HepG2 (cell line): ENCODE results near the gene LITAFD. TPM values are rescaled to one million over a fixed set of nuclear protein-coding genes. Genes with fewer than 3 reads are reported as not detected.

Source experiments
- ATAC-seq: fragments of 200-7000 bp; cut with Tn5 transposase; 3 replicates; pipeline ENCODE4 v1.9.1; 2020; ENCODE audit warnings: mild to moderate bottlenecking, moderate library complexity
- BruUV-seq: library from RNA; stranded (reverse); fragments of 400-500 nt; replicated peaks from 2 replicates; lab custom pipeline; 2021; lab: Mats Ljungman, UMichigan
- CTCF ChIA-PET: fragments of 300-600 bp; formaldehyde crosslinking; extraction: SDS; loops from one replicate; lab custom pipeline; 2021; ENCODE audit warnings: low total read pairs, inconsistent platforms, low intra/inter-chr PET ratio; lab: Yijun Ruan, JAX
- POLR2A ChIA-PET: fragments of 350-600 bp; sonication (Branson Sonifier 250); formaldehyde crosslinking; loops from one replicate; lab custom pipeline; 2020; ENCODE audit warnings: antibody characterized with exemption, inconsistent platforms; lab: Yijun Ruan, JAX
- DNase-seq: peaks from one replicate; pipeline ENCODE4 v3.0.0-alpha.2; 2015; ENCODE audit warnings: low spot score
- FAIRE-seq: peaks from 3 replicates; lab custom pipeline; 2011; peaks lifted over from hg19 to GRCh38; lab: Jason Lieb, UNC
- H2AFZ ChIP-seq: one replicate; pipeline ENCODE4 v1.6.1; 2011; ENCODE audit warnings: low read length, inconsistent platforms
- H3K27ac ChIP-seq: fragments of 300-600 bp; 3 replicates; pipeline ENCODE4 v1.8.0; 2011; ENCODE audit warnings: mixed run types, mild to moderate bottlenecking, mixed read lengths, low read length, inconsistent platforms; ENCODE audit not compliant: insufficient read depth; ENCODE audit errors: extremely low read length
- H3K27me3 ChIP-seq, 2 experiments: fragments of 200-600 bp in 1 of 2; 2 replicates in 1 of 2; 3 replicates in 1 of 2; pipeline versions ENCODE4 v1.6.0 to v1.8.0; 2011; ENCODE audit warnings: low read length in 2 of 2, mild to moderate bottlenecking in 2 of 2, moderate library complexity in 2 of 2, inconsistent platforms in 1 of 2; ENCODE audit not compliant: insufficient read depth in 2 of 2, control insufficient read depth in 1 of 2
- H3K36me3 ChIP-seq, 2 experiments: fragments of 200-600 bp in 1 of 2; replicated peaks in 1 of 2; 2 replicates in 1 of 2; 3 replicates in 1 of 2; pipeline versions ENCODE4 v1.5.1 to v1.8.0; 2011; ENCODE audit warnings: low read length in 2 of 2, inconsistent platforms in 1 of 2; ENCODE audit not compliant: insufficient read depth in 2 of 2, control insufficient read depth in 1 of 2
- H3K4me1 ChIP-seq: 2 replicates; pipeline ENCODE4 v1.5.1; 2012; ENCODE audit warnings: low read length, inconsistent platforms; ENCODE audit not compliant: insufficient read depth
- H3K4me2 ChIP-seq: 2 replicates; pipeline ENCODE4 v1.6.0; 2011; ENCODE audit warnings: low read depth, low read length, inconsistent platforms
- H3K4me3 ChIP-seq, 3 experiments: fragments of 200-600 bp in 1 of 3; sonication (generic), shearing (Covaris generic) in 1 of 3; replicated peaks in 1 of 3; 2 replicates each; pipeline ENCODE4 v1.5.1; 2011 to 2016; ENCODE audit warnings: low read length in 3 of 3, inconsistent platforms in 2 of 3, low read depth in 2 of 3, mild to moderate bottlenecking in 2 of 3, control low read depth in 1 of 3, mixed read lengths in 1 of 3; ENCODE audit not compliant: insufficient read depth in 1 of 3
- H3K79me2 ChIP-seq: one replicate; pipeline ENCODE4 v1.6.1; 2011; ENCODE audit warnings: low read length, inconsistent platforms; ENCODE audit not compliant: insufficient read depth
- H3K9ac ChIP-seq: 2 replicates; pipeline ENCODE4 v1.6.0; 2011; ENCODE audit warnings: mild to moderate bottlenecking, low read depth, low read length, inconsistent platforms; ENCODE audit not compliant: insufficient read depth
- H3K9me3 ChIP-seq: 2 replicates; pipeline ENCODE4 v1.5.1; 2012; ENCODE audit warnings: mild to moderate bottlenecking, low read length
- H4K20me1 ChIP-seq: 2 replicates; pipeline ENCODE4 v1.6.0; 2011; ENCODE audit warnings: inconsistent platforms, mild to moderate bottlenecking, low read length, moderate library complexity; ENCODE audit not compliant: insufficient read depth
- ELF1 ChIP-seq: sonication (generic); formaldehyde crosslinking; IDR thresholded peaks from 2 replicates; pipeline ENCODE4 v1.4.0; 2020; ENCODE audit warnings: missing genetic modification reagents
- KDM1A ChIP-seq: IDR thresholded peaks from 2 replicates; pipeline ENCODE4 v1.6.1; 2016; ENCODE audit warnings: missing compliant biosample characterization
- MIER3 ChIP-seq: IDR thresholded peaks from 2 replicates; pipeline ENCODE4 v1.6.1; 2016; ENCODE audit warnings: missing compliant biosample characterization, borderline replicate concordance
- NCOR1 ChIP-seq: fragments of 200-600 bp; sonication (generic); IDR thresholded peaks from 2 replicates; pipeline ENCODE4 v1.7.0; 2017; ENCODE audit warnings: antibody characterized with exemption, low read length, borderline replicate concordance
- RBM22 ChIP-seq: fragments of 200-400 bp; formaldehyde crosslinking; optimal IDR thresholded peaks from 2 replicates; pipeline ENCODE3; 2017; ENCODE audit warnings: mild to moderate bottlenecking, low read length, moderate library complexity
- SP4 ChIP-seq: sonication (generic); formaldehyde crosslinking; IDR thresholded peaks from 2 replicates; pipeline ENCODE4 v1.8.1; 2023; ENCODE audit warnings: mild to moderate bottlenecking, missing genetic modification reagents
- XRCC5 ChIP-seq: fragments of 200-400 bp; formaldehyde crosslinking; optimal IDR thresholded peaks from 2 replicates; pipeline ENCODE3; 2017; ENCODE audit warnings: mild to moderate bottlenecking, low read length
- ZHX2 ChIP-seq, 2 experiments: sonication (generic) in 1 of 2; formaldehyde crosslinking in 1 of 2; IDR thresholded peaks; 2 replicates each; pipeline versions ENCODE4 v1.6.1 to v1.9.0; 2014 to 2022; ENCODE audit warnings: antibody characterized with exemption in 1 of 2, borderline replicate concordance in 1 of 2, inconsistent platforms in 1 of 2, low read depth in 1 of 2, missing genetic modification reagents in 1 of 2
- WGBS: methylation state at CpG from one replicate; pipeline ENCODE4 v1.1.6; 2017; ENCODE audit warnings: low lambda C conversion rate; 5-methylcytosine and 5-hydroxymethylcytosine counted together
- in situ Hi-C: cut with HindIII; loops from 2 replicates; pipeline ENCODE4 v1.10.0; 2017; ENCODE audit warnings: low pct_unique_long_range_greater_than_20kb; ENCODE audit not compliant: extremely low pct_ligation_motif_present
- intact Hi-C: fragments of 100-400 bp; cut with micrococcal nuclease; formaldehyde crosslinking; loops from one replicate; pipeline ENCODE4 v1.10.0; 2022; ENCODE audit not compliant: unreplicated experiment
- polyA plus RNA-seq, 8 experiments: library from polyadenylated mRNA; depleted of rRNA in 3 of 8; stranded (reverse) in 7 of 8; unstranded in 1 of 8; fragments of >200 nt; fragmentation: Illumina TruSeq in 4 of 8; extraction: Trizol in 4 of 8; gene quantifications; 2 replicates each; pipeline versions ENCODE4 v1.2.1 to v1.2.3, GENCODE V29; 2011 to 2016; ENCODE audit warnings: low read depth in 4 of 8, missing spikeins in 1 of 8, mixed read lengths in 1 of 8; ENCODE audit not compliant: insufficient read depth in 1 of 8
- total RNA-seq, 5 experiments: library from RNA; depleted of rRNA; stranded (reverse); fragments of >200 nt; fragmentation: Illumina TruSeq; extraction: Trizol; gene quantifications; 2 replicates each; pipeline ENCODE4 v1.2.3, GENCODE V29; 2016; ENCODE audit warnings: low read depth in 1 of 5
- TF ChIP-seq, protein P1 (sequence below): sonication (generic); formaldehyde crosslinking; IDR thresholded peaks from 2 replicates; pipeline ENCODE4 v1.5.1; 2020; ENCODE audit warnings: missing genetic modification reagents, mild to moderate bottlenecking, borderline replicate concordance

Gene LITAFD
- total and polyA plus RNA-seq, 2 of the 13 experiments (the other 11 are each of a cell fraction or from before 2014, with no cell fraction given): not detected

DNA sequence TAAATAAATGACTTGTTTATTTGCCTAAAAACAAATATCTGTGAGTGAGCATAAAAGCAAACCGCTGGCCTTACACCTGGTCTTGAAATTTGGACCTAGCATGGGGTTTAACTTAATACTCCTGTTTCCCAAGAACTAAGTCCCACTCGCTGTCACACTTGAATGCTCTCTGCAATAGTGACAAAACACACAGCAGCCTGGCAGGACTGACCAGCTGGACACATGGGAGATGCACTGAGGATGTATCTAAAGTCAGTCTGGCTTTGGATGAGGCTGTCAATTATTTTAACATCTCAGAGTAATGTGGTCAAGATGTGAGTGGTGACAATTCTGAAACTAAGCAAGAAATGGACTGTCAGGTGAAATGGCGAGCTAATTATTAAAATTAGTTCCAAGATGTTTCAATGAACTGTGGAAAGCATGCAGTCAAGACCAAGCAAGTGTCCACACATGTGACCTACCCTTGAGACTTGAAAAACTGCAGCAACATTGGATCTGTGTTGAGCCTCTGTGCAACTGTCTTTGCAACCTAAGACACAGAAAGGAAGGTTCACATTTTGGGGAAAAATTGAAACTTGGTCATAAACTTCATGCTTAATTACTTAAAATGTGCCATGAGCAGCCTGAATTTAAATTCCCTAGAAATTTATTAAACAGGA, 16.6 kb downstream of the LITAFD start:
- no peak overlapping the region for H2AFZ ChIP-seq
- no peak for FAIRE-seq
- WGBS: 95% methylated on average over 3 of the region's 3 CpGs
- ChIA-PET CTCF (no interaction called here), POLR2A (no interaction called here)
- in situ Hi-C loops (loop anchor here (25.0 kb wide), 1 partner anchor 236 kb away; the partner anchor contains the start of gene ABAT), intact Hi-C loops (no loop called here)
- TF ChIP-seq, protein P1, sequence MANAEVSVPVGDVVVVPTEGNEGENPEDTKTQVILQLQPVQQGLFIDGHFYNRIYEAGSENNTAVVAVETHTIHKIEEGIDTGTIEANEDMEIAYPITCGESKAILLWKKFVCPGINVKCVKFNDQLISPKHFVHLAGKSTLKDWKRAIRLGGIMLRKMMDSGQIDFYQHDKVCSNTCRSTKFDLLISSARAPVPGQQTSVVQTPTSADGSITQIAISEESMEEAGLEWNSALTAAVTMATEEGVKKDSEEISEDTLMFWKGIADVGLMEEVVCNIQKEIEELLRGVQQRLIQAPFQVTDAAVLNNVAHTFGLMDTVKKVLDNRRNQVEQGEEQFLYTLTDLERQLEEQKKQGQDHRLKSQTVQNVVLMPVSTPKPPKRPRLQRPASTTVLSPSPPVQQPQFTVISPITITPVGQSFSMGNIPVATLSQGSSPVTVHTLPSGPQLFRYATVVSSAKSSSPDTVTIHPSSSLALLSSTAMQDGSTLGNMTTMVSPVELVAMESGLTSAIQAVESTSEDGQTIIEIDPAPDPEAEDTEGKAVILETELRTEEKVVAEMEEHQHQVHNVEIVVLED: no peak
- TF ChIP-seq RBM22: peak; percentile 97
- H3K27ac ChIP-seq: no peak overlapping the region
- no peaks in the 10 kb centered on the region for H3K9me3 ChIP-seq
- no peak overlapping the region for H3K4me2 ChIP-seq
- DNase-seq: no peak
- no TSS peak for BruUV-seq
- no peak overlapping the region for H3K4me3 ChIP-seq
- H3K27me3 ChIP-seq: no peaks in the 10 kb centered on the region
- H3K4me1 ChIP-seq: no peaks in the 10 kb centered on the region
- no peak for ATAC-seq
- H3K36me3 ChIP-seq: peaks cover 65 to 96% of the 10 kb centered on the region in 2 experiments
- no peak overlapping the region for H3K9ac ChIP-seq
- no peaks in the 10 kb centered on the region for H4K20me1 ChIP-seq
- H3K79me2 ChIP-seq: no peaks in the 10 kb centered on the region

GRCh38 chr16:8899709-8900317, 17.7 kb downstream of the LITAFD start:
- CTCF ChIA-PET: no interaction called here
- intact Hi-C loops (no loop called here), in situ Hi-C loops (loop anchor here (25.0 kb wide), 1 partner anchor 238 kb away; the partner anchor contains the start of gene ABAT)
- Histone ChIP-seq H4K20me1 (no peaks in the 10 kb centered on the region), H3K79me2 (no peaks in the 10 kb centered on the region), H3K4me1 (no peaks in the 10 kb centered on the region), H3K27ac (no peak overlapping the region), H3K4me2 (no peak overlapping the region), H3K4me3 (no peak overlapping the region), H3K9ac (no peak overlapping the region), H3K27me3 (no peaks in the 10 kb centered on the region), H3K36me3 (peaks cover 62 to 93% of the 10 kb centered on the region in 2 experiments), H3K9me3 (no peaks in the 10 kb centered on the region), H2AFZ (no peak overlapping the region)
- BruUV-seq: no TSS peak
- no peak for FAIRE-seq
- no peak for DNase-seq
- POLR2A ChIA-PET: interaction anchor here (0.7 kb wide), 1 partner anchor 90 kb away, joined by 4 read pairs; no protein-coding TSS in a partner anchor
- peak; percentile 52 for ATAC-seq
- 98% methylated on average over 9 of the region's 9 CpGs for WGBS
- peak; percentile 43 for TF ChIP-seq XRCC5
- no peak for TF ChIP-seq SP4 (CRISPR knock-in tag)
- TF ChIP-seq ELF1: no peak
- TF ChIP-seq MIER3 (CRISPR knock-in tag): no peak
- no peak for TF ChIP-seq KDM1A (CRISPR knock-in tag)
- peak; percentile 25; the same call in 1 of the 2 replicates for TF ChIP-seq NCOR1
- no peak for TF ChIP-seq ZHX2 (IDR thresholded peaks at IDR 0.05; ENCODE audit: low read depth)
- TF ChIP-seq ZHX2 (CRISPR knock-in tag; IDR thresholded peaks at IDR 0.05; ENCODE audit: borderline replicate concordance): no peak
